NB4 (cell line): ENCODE measurements around the gene NELFCD.
A peak's percentile ranks its signal among the peaks of the same experiment; 100 is the strongest.
"Not testable (repeated sequence)": the region's sequence is repeated elsewhere in the genome, so short reads cannot be mapped to it uniquely, and the experiment has no call there.

ENCODE experiments used
- DNase-seq: peaks from one replicate; pipeline ENCODE4 v3.0.0; 2010; ENCODE audit warnings: low read depth
- H3K4me3 ChIP-seq: one replicate; pipeline ENCODE4 v1.5.1; 2011; ENCODE audit warnings: mild to moderate bottlenecking, low read depth, low read length, moderate library complexity
- MYC ChIP-seq: IDR thresholded peaks from 2 replicates; pipeline ENCODE4 v1.6.1; 2011; ENCODE audit warnings: low read depth, low read length
- POLR2A ChIP-seq: IDR thresholded peaks from 2 replicates; pipeline ENCODE4 v1.6.1; 2011; ENCODE audit warnings: mild to moderate bottlenecking; ENCODE audit not compliant: insufficient read length; ENCODE audit errors: extremely low read depth
- TF ChIP-seq, protein P1 (sequence below): IDR thresholded peaks from one replicate; pipeline ENCODE4 v1.5.1; 2012; ENCODE audit warnings: low read depth, low read length
- TF ChIP-seq, protein P2 (sequence below): IDR thresholded peaks from 2 replicates; pipeline ENCODE4 v1.6.1; 2011; ENCODE audit warnings: low read depth, low read length

The NELFCD gene

GRCh38 chr20:59035381-59035780, 54.3 kb downstream of the NELFCD start:
- no peak overlapping the region for H3K4me3 ChIP-seq
- no peak for DNase-seq
- TF ChIP-seq MYC = no peak
- TF ChIP-seq, protein P1, sequence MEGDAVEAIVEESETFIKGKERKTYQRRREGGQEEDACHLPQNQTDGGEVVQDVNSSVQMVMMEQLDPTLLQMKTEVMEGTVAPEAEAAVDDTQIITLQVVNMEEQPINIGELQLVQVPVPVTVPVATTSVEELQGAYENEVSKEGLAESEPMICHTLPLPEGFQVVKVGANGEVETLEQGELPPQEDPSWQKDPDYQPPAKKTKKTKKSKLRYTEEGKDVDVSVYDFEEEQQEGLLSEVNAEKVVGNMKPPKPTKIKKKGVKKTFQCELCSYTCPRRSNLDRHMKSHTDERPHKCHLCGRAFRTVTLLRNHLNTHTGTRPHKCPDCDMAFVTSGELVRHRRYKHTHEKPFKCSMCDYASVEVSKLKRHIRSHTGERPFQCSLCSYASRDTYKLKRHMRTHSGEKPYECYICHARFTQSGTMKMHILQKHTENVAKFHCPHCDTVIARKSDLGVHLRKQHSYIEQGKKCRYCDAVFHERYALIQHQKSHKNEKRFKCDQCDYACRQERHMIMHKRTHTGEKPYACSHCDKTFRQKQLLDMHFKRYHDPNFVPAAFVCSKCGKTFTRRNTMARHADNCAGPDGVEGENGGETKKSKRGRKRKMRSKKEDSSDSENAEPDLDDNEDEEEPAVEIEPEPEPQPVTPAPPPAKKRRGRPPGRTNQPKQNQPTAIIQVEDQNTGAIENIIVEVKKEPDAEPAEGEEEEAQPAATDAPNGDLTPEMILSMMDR = no peak
- TF ChIP-seq POLR2A = no peak
- TF ChIP-seq, protein P2, sequence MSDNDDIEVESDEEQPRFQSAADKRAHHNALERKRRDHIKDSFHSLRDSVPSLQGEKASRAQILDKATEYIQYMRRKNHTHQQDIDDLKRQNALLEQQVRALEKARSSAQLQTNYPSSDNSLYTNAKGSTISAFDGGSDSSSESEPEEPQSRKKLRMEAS = no peak

DNA sequence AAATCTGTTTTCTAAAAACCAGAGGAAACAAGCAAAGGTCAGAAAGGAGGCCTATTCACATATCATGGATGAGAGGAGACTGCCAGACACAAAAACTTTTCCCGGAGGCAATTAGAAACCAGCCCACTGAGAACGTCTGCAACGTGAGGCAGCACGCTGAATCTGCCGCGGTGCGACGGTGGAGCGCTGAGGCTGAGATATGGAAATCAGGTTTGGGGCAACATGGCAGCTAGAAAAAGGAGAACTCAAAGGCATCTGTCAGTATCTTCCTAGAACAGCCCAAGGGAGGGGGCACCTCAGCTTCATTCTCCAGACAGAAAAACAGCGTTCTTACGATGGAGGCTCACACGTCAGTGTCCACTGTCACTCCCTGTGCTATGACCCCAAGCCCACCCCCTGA, 56.3 kb downstream of the NELFCD start:
- DNase-seq = no peak
- H3K4me3 ChIP-seq = no peak overlapping the region
- TF ChIP-seq, protein P1 = no peak
- no peak for TF ChIP-seq POLR2A
- TF ChIP-seq, protein P2 = no peak
- TF ChIP-seq MYC = no peak

DNA sequence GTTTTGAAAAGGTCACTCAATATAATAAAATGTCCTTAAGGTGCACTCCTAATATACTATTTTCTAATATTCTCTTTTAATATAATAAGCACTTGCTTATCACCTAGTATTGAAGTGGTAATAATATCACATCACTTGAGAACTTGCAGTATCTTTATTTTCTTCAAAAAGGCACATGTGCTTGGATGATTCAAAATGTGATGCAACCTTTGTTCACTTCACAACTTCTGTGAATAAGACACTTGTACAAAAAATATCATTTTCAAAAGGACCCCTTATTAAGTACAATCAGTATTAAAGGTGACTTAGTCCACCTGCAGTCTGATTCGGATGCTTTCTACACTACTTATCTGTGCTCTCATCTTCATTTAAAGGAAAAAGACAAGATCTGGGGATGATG, 58.2 kb downstream of the NELFCD start:
- H3K4me3 ChIP-seq = peak overlapping the region; percentile 95
- DNase-seq = peak; percentile 19
- TF ChIP-seq POLR2A = no peak
- TF ChIP-seq, protein P2 = 0 out of 2 replicates have a peak, but pooled peaks have one; percentile 11

DNA sequence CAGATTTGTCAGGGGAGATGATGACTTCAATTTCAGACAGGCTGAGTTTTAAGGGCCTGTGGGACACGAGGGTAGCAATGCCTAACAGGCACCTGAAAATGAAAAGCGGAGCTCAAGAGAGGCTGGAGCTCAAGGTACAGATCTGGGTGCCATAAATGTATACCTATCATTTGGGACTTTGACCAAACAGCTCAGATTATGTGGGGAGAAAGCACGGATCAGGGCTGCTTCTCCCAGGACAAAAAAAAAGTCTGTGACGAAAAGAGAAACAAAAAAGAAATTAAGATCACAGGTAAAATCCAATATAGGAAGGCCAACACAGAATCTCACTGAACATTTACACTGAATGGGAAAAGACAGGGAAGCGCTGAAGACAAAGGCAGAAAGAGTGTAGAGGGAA, 59.6 kb downstream of the NELFCD start:
- no peak for DNase-seq
- TF ChIP-seq POLR2A (no peak), MYC (no peak)
- TF ChIP-seq, protein P2 = no peak
- peak overlapping the region; percentile 95 for H3K4me3 ChIP-seq

DNA sequence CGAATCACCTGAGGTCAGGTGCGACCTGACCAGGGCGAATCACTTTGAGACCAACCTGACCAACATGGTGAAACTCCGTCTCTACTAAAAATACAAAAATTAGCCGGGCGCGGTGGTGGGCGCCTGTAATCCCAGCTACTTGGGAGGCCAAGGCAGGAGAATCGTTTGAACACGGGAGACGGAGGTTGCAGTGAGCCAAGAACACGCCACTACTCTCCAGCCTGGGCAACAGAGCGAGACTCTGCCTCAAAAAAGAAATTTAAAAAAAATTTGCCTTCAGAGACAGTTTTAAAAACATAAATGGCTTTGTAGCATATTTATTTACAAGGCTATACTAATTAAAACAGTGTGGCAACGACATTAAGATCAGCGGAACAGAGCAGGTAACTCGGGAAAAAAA, 60.4 kb downstream of the NELFCD start:
- not testable (repeated sequence) for DNase-seq
- H3K4me3 ChIP-seq = peak overlapping the region; percentile 95

GRCh38 chr20:59042151-59042795, 61.2 kb downstream of the NELFCD start, which contains the start of gene PRELID3B:
TSS of gene PRELID3B (minus strand) at chr20:59042786. CDS start at chr20:59042730, 56 bp downstream.
- peak within 1 kb of the TSS; percentile 95 for H3K4me3 ChIP-seq
- TF ChIP-seq, protein P1 = no peak
- TF ChIP-seq MYC (peak; percentile 79), POLR2A (peak; percentile 49)
- TF ChIP-seq, protein P2 = peak; percentile 63; the same call in 1 of the 2 replicates
- peak; percentile 64 for DNase-seq

- DNase-seq = peak; percentile 92
- peak; percentile 8 for TF ChIP-seq POLR2A
- TF ChIP-seq, protein P2 = no peak
- no peak for TF ChIP-seq MYC
- peak overlapping the region; percentile 95 for H3K4me3 ChIP-seq
These were observed 62.0 kb downstream of the NELFCD start for GRCh38 chr20:59042796-59043631.
